WTC11 (cell line): ENCODE results near the gene CYP46A1. TPM values are rescaled to one million over a fixed set of nuclear protein-coding genes. Genes with fewer than 3 reads are reported as not detected.

Experiments used
- ATAC-seq: fragments of 200-7000 bp; cut with Tn5 transposase; 2 replicates; pipeline ENCODE4 v1.10.0; 2021; ENCODE audit warnings: mild to moderate bottlenecking, moderate library complexity
- CTCF ChIA-PET: fragments of 300-600 bp; sonication (Branson Sonifier 250); formaldehyde crosslinking; loops from one replicate; lab custom pipeline; 2021; ENCODE audit warnings: antibody characterized with exemption; lab: Charles Lee
- POLR2A ChIA-PET: fragments of 350-600 bp; sonication (Branson Sonifier 250); formaldehyde crosslinking; loops from one replicate; lab custom pipeline; 2021; ENCODE audit warnings: antibody characterized with exemption; lab: Charles Lee
- DNase-seq: peaks from one replicate; pipeline ENCODE4 v3.0.0; 2021; ENCODE audit warnings: low spot score
- H3K27ac Mint-ChIP-seq: 2 replicates; pipeline ENCODE4 v1.8.0; 2021; ENCODE audit warnings: mixed read lengths
- H3K27me3 Mint-ChIP-seq: 2 replicates; pipeline ENCODE4 v1.8.0; 2021; ENCODE audit warnings: low read depth, mild to moderate bottlenecking, moderate library complexity, mixed read lengths
- H3K36me3 Mint-ChIP-seq: 2 replicates; pipeline ENCODE4 v1.8.0; 2021; ENCODE audit warnings: mixed read lengths
- H3K4me1 Mint-ChIP-seq: 2 replicates; pipeline ENCODE4 v1.8.0; 2022; ENCODE audit warnings: mixed read lengths
- H3K4me3 Mint-ChIP-seq: 2 replicates; pipeline ENCODE4 v1.8.0; 2021; ENCODE audit warnings: mild to moderate bottlenecking, moderate library complexity, mixed read lengths
- H3K9me3 Mint-ChIP-seq: 2 replicates; pipeline ENCODE4 v1.8.0; 2021; ENCODE audit warnings: mixed read lengths
- FOXJ3 ChIP-seq: sonication (generic); formaldehyde crosslinking; IDR thresholded peaks from 2 replicates; pipeline ENCODE4 v1.9.0; 2021; ENCODE audit warnings: missing genetic modification reagents, mild to moderate bottlenecking, borderline replicate concordance
- FOXK1 ChIP-seq: sonication (generic); formaldehyde crosslinking; IDR thresholded peaks from 2 replicates; pipeline ENCODE4 v1.8.0; 2022; ENCODE audit warnings: mild to moderate bottlenecking, moderate library complexity, missing genetic modification reagents
- FOXP1 ChIP-seq: sonication (generic); formaldehyde crosslinking; IDR thresholded peaks from 2 replicates; pipeline ENCODE4 v1.8.0; 2022; ENCODE audit warnings: missing genetic modification reagents, mild to moderate bottlenecking, moderate library complexity, borderline replicate concordance
- HMGA2 ChIP-seq: fragments of 250-450 bp; sonication (Bioruptor Pico); IDR thresholded peaks from 2 replicates; pipeline ENCODE4 v1.4.0; 2021; ENCODE audit warnings: mild to moderate bottlenecking, moderate library complexity
- NFYB ChIP-seq: sonication (generic); formaldehyde crosslinking; conservative IDR thresholded peaks from 2 replicates; pipeline ENCODE4 v1.8.0; 2022; ENCODE audit warnings: low read depth, missing genetic modification reagents
- OVOL2 ChIP-seq: fragments of 250-450 bp; sonication (Bioruptor Pico); IDR thresholded peaks from 2 replicates; pipeline ENCODE4 v1.9.0; 2021; ENCODE audit warnings: mild to moderate bottlenecking, borderline replicate concordance
- STAT6 ChIP-seq: sonication (generic); formaldehyde crosslinking; conservative IDR thresholded peaks from 2 replicates; pipeline ENCODE4 v1.8.1; 2023; ENCODE audit warnings: mild to moderate bottlenecking, low read depth, missing genetic modification reagents, moderate library complexity
- ZNF532 ChIP-seq: fragments of 250-450 bp; sonication (Bioruptor Pico); IDR thresholded peaks from 2 replicates; pipeline ENCODE4 v1.9.0; 2021; ENCODE audit warnings: mild to moderate bottlenecking, borderline replicate concordance
- total RNA-seq: library from RNA; stranded (reverse); gene quantifications from 3 replicates; pipeline ENCODE4 v1.2.3, GENCODE V29; 2021
- TF ChIP-seq, protein P1 (sequence below): sonication (generic); formaldehyde crosslinking; IDR thresholded peaks from 2 replicates; pipeline ENCODE4 v1.8.0; 2022; ENCODE audit warnings: mild to moderate bottlenecking, missing genetic modification reagents
- TF ChIP-seq, protein P2 (sequence below): fragments of 250-450 bp; sonication (Bioruptor Pico); IDR thresholded peaks from 2 replicates; pipeline ENCODE4 v1.9.0; 2021; ENCODE audit warnings: mild to moderate bottlenecking

The CYP46A1 gene
- total RNA-seq, 1 experiment from 2014 or later = 0.77 TPM

DNA sequence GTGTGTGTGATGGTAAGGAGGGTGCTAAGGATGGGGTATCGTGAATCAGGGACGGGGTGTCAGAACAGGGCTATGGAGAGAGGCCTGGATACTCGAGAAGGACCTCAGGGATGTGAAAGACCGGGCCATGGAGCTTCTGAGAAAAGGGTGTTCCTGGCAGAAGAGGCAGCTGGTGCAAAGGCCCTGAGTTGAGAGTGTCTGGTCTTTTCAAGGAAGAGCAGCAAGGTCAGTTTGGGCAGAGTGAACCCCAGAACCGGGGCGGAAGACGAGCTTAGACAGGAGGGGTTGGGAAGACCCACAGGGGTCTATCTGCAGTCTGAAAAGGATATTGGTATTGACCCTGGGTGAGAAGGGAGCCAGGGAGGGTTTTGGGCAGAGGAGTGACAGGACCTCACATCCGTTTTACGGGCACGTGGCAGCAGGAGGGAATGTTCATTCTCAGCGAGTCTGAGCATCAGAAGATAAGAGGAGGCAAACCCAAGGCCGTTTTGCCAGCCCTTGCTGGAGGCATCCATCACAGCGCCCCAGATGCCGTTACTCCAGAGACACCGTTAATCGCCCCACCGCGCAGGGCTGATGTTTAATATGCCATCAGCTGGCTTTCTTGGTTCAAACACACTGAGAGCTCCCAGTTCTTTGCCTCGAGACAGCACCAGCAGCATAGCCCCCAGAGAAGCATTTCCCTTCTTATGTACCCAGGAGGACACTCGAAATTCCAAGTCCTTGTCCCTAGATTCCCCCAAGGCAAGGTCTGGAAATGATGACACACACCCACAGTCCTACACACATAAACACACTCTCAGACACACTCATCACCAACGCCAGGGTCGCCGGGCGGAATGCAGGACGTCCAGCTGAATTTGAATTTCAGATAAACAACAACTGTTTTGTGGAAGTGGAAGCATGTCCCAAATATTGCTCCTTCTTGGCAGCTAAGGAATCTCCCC lies 67.7 kb downstream of the CYP46A1 start (continued):
- TF ChIP-seq, protein P1, sequence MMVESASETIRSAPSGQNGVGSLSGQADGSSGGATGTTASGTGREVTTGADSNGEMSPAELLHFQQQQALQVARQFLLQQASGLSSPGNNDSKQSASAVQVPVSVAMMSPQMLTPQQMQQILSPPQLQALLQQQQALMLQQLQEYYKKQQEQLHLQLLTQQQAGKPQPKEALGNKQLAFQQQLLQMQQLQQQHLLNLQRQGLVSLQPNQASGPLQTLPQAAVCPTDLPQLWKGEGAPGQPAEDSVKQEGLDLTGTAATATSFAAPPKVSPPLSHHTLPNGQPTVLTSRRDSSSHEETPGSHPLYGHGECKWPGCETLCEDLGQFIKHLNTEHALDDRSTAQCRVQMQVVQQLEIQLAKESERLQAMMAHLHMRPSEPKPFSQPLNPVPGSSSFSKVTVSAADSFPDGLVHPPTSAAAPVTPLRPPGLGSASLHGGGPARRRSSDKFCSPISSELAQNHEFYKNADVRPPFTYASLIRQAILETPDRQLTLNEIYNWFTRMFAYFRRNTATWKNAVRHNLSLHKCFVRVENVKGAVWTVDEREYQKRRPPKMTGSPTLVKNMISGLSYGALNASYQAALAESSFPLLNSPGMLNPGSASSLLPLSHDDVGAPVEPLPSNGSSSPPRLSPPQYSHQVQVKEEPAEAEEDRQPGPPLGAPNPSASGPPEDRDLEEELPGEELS (CRISPR knock-in tag) = no peak
- no peak for TF ChIP-seq FOXJ3 (CRISPR knock-in tag)
- TF ChIP-seq FOXK1 = no peak

DNA sequence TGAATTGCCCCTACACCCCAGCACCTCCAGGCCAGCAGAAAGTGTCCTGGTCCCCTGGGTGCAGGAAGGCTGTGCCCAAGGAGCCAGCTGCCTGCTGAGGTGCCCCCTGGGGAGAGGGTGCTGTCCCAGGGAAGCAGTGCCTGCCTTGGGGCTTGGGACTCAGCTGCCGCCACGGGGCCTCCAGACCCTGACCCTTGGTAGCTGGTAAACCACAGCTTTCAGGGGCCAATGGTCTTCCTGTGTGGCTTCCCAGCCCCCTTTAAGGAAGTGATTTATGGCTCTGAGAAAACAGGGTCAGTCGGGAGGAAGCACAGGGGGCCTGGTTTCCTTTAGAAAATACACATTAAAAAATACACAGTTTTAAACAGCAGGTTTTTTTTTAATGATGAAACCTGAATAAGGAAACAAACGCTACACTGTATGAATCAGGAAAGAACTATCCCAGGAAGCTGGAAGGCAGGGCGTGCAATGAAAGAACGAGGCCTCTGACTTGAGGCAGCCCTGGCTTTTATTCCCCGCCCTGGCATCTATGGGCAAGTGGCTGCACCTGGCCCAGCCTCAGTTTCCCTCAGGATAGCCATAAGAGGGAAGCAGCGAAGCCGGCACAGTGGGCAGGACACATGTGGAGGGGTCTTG lies 68.5 kb downstream of the CYP46A1 start:
- no peak for ATAC-seq
- H3K4me3 Mint-ChIP-seq = no peak overlapping the region
- no peaks in the 10 kb centered on the region for H3K9me3 Mint-ChIP-seq
- H3K36me3 Mint-ChIP-seq = no peaks in the 10 kb centered on the region
- H3K27ac Mint-ChIP-seq = no peak overlapping the region
- TF ChIP-seq, protein P2, sequence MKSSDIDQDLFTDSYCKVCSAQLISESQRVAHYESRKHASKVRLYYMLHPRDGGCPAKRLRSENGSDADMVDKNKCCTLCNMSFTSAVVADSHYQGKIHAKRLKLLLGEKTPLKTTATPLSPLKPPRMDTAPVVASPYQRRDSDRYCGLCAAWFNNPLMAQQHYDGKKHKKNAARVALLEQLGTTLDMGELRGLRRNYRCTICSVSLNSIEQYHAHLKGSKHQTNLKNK = no peak
- TF ChIP-seq NFYB (CRISPR knock-in tag) = no peak
- no peak for TF ChIP-seq FOXP1 (CRISPR knock-in tag)
- no peak for TF ChIP-seq OVOL2 (CRISPR knock-in tag)
- TF ChIP-seq HMGA2 = no peak
- TF ChIP-seq ZNF532 (CRISPR knock-in tag) = no peak
- no peak for TF ChIP-seq STAT6 (CRISPR knock-in tag)
- ChIA-PET CTCF (interaction anchor here (0.9 to 2.3 kb wide), 6 partner anchors 11 to 86 kb away, joined by 3 to 12 read pairs (median 4); partner anchors contain the start of gene CYP46A1), POLR2A (no interaction called here)
- no peak for DNase-seq
- peaks cover 8% of the 10 kb centered on the region for H3K4me1 Mint-ChIP-seq
- no peaks in the 10 kb centered on the region; the same call in 1 of the 2 replicates for H3K27me3 Mint-ChIP-seq
